ENCODE data around the gene PLD5. TPM values are rescaled to one million over a fixed set of nuclear protein-coding genes. Genes with fewer than 3 reads are reported as not detected.
"Not testable (repeated sequence)": the region's sequence is repeated elsewhere in the genome, so short reads cannot be mapped to it uniquely, and the experiment has no call there.

PLD5 gene
- polyA plus RNA-seq, 3 donors from 2014 or later, result not detected

- H3K4me1 Mint-ChIP-seq, result no peaks in the 10 kb centered on the region
These were observed 95.9 kb downstream of the PLD5 start for GRCh38 chr1:242428399-242429190.

GRCh38 chr1:242427519-242427918 is 97.0 kb downstream of the PLD5 start:
- no peak for DNase-seq
- H3K36me3 Mint-ChIP-seq, result no peaks in the 10 kb centered on the region
- H3K4me1 Mint-ChIP-seq, result no peaks in the 10 kb centered on the region
- peaks cover 0 to 3% (median 0%) of the 10 kb centered on the region in 3 donors for H3K27me3 Mint-ChIP-seq (ENCODE audit: low read depth in 3 of 3)
- no peak overlapping the region for H3K4me3 Mint-ChIP-seq
- H3K9me3 Mint-ChIP-seq, result peaks cover 0 to 5% (median 0%) of the 10 kb centered on the region in 6 donors
- H3K27ac Mint-ChIP-seq, result no peak overlapping the region

More at GRCh38 chr1:242428399-242429190, 95.9 kb downstream of the PLD5 start:
- peaks cover 0 to 5% (median under 1%) of the 10 kb centered on the region in 6 donors for H3K9me3 Mint-ChIP-seq
- DNase-seq, result no peak
- no peaks in the 10 kb centered on the region for H3K36me3 Mint-ChIP-seq
- no peak overlapping the region for H3K4me3 Mint-ChIP-seq
- H3K27ac Mint-ChIP-seq, result no peak overlapping the region
- H3K27me3 Mint-ChIP-seq (ENCODE audit: low read depth in 3 of 3), result peaks cover 0 to 3% (median 0%) of the 10 kb centered on the region in 3 donors

- Mint-ChIP-seq H3K4me3 (no peak overlapping the region), H3K9me3 (peaks cover 0 to 2% (median 0%) of the 10 kb centered on the region in 6 donors), H3K4me1 (no peaks in the 10 kb centered on the region)
These were observed 98.1 kb downstream of the PLD5 start for GRCh38 chr1:242426271-242426905.

GRCh38 chr1:242425232-242425631 is 99.3 kb downstream of the PLD5 start:
- Mint-ChIP-seq H3K9me3 (peaks cover 0 to 3% (median under 1%) of the 10 kb centered on the region in 6 donors), H3K27me3 (ENCODE audit: low read depth in 3 of 3) (peaks cover 0 to 3% (median 0%) of the 10 kb centered on the region in 3 donors), H3K4me3 (no peak overlapping the region), H3K27ac (no peak overlapping the region), H3K4me1 (no peaks in the 10 kb centered on the region), H3K36me3 (no peaks in the 10 kb centered on the region)
- DNase-seq, result no peak

More at GRCh38 chr1:242426271-242426905, 98.1 kb downstream of the PLD5 start:
- Mint-ChIP-seq H3K27ac (no peak overlapping the region), H3K36me3 (no peaks in the 10 kb centered on the region), H3K27me3 (ENCODE audit: low read depth in 3 of 3) (peaks cover 0 to 3% (median 0%) of the 10 kb centered on the region in 3 donors)
- DNase-seq, result no peak

- no peak overlapping the region for H3K27ac Mint-ChIP-seq
- no peaks in the 10 kb centered on the region for H3K36me3 Mint-ChIP-seq
- H3K27me3 Mint-ChIP-seq (ENCODE audit: low read depth in 3 of 3), result peaks cover 0 to 2% (median 2%) of the 10 kb centered on the region in 3 donors
- no peak for DNase-seq
- H3K4me1 Mint-ChIP-seq, result no peaks in the 10 kb centered on the region
- no peak overlapping the region for H3K4me3 Mint-ChIP-seq
- peaks cover 0 to 9% (median 2%) of the 10 kb centered on the region in 6 donors for H3K9me3 Mint-ChIP-seq
These were observed 107.8 kb downstream of the PLD5 start for GRCh38 chr1:242416657-242417056.

- H3K4me3 Mint-ChIP-seq, result no peak overlapping the region
- peaks cover 0 to 5% (median 2%) of the 10 kb centered on the region in 3 donors for H3K27me3 Mint-ChIP-seq (ENCODE audit: low read depth in 3 of 3)
- H3K4me1 Mint-ChIP-seq, result no peaks in the 10 kb centered on the region
- DNase-seq, result no peak
- H3K36me3 Mint-ChIP-seq, result no peaks in the 10 kb centered on the region
- no peak overlapping the region for H3K27ac Mint-ChIP-seq
- peaks cover 0 to 9% (median 3%) of the 10 kb centered on the region in 6 donors for H3K9me3 Mint-ChIP-seq
These were observed 111.6 kb downstream of the PLD5 start for GRCh38 chr1:242412921-242413320.

GRCh38 chr1:242411901-242412300 is 112.6 kb downstream of the PLD5 start:
- no peak for DNase-seq
- peaks cover 0 to 9% (median 3%) of the 10 kb centered on the region in 6 donors for H3K9me3 Mint-ChIP-seq
- H3K27me3 Mint-ChIP-seq (ENCODE audit: low read depth in 3 of 3), result peaks cover 0 to 3% (median 2%) of the 10 kb centered on the region in 3 donors
- no peak overlapping the region for H3K4me3 Mint-ChIP-seq
- no peak overlapping the region for H3K27ac Mint-ChIP-seq
- no peaks in the 10 kb centered on the region for H3K36me3 Mint-ChIP-seq
- no peaks in the 10 kb centered on the region for H3K4me1 Mint-ChIP-seq

- no peak overlapping the region for H3K27ac Mint-ChIP-seq
- no peak overlapping the region for H3K4me3 Mint-ChIP-seq
- no peaks in the 10 kb centered on the region for H3K4me1 Mint-ChIP-seq
- no peak for DNase-seq
- no peaks in the 10 kb centered on the region for H3K36me3 Mint-ChIP-seq
- peaks cover 1 to 3% (median 2%) of the 10 kb centered on the region in 3 donors for H3K27me3 Mint-ChIP-seq (ENCODE audit: low read depth in 3 of 3)
- peaks cover 0 to 9% (median 3%) of the 10 kb centered on the region in 6 donors for H3K9me3 Mint-ChIP-seq
These were observed 118.5 kb downstream of the PLD5 start for GRCh38 chr1:242405947-242406346.

- H3K27me3 Mint-ChIP-seq (ENCODE audit: low read depth in 3 of 3), result peaks cover 3 to 4% (median 3%) of the 10 kb centered on the region in 3 donors
- no peaks in the 10 kb centered on the region for H3K36me3 Mint-ChIP-seq
- peaks cover 0 to 7% (median 3%) of the 10 kb centered on the region in 6 donors for H3K9me3 Mint-ChIP-seq
- DNase-seq, result no peak
- H3K4me1 Mint-ChIP-seq, result no peaks in the 10 kb centered on the region
- H3K27ac Mint-ChIP-seq, result no peak overlapping the region
- H3K4me3 Mint-ChIP-seq, result no peak overlapping the region
These were observed 120.2 kb downstream of the PLD5 start for GRCh38 chr1:242404296-242404695.

- no peak for DNase-seq
- no peak overlapping the region for H3K27ac Mint-ChIP-seq
- peaks cover 0 to 7% (median 2%) of the 10 kb centered on the region in 6 donors for H3K9me3 Mint-ChIP-seq
- H3K36me3 Mint-ChIP-seq, result no peaks in the 10 kb centered on the region
- peaks cover 3 to 4% (median 3%) of the 10 kb centered on the region in 3 donors for H3K27me3 Mint-ChIP-seq (ENCODE audit: low read depth in 3 of 3)
- H3K4me1 Mint-ChIP-seq, result no peaks in the 10 kb centered on the region
- H3K4me3 Mint-ChIP-seq, result no peak overlapping the region
These were observed 121.5 kb downstream of the PLD5 start for GRCh38 chr1:242402956-242403355.

- H3K27ac Mint-ChIP-seq, result no peak overlapping the region
- no peaks in the 10 kb centered on the region for H3K4me1 Mint-ChIP-seq
- H3K36me3 Mint-ChIP-seq, result no peaks in the 10 kb centered on the region
- peaks cover 0 to 9% (median 2%) of the 10 kb centered on the region in 6 donors for H3K9me3 Mint-ChIP-seq
- DNase-seq, result no peak
- no peak overlapping the region for H3K4me3 Mint-ChIP-seq
- H3K27me3 Mint-ChIP-seq (ENCODE audit: low read depth in 3 of 3), result peaks cover 3 to 6% (median 5%) of the 10 kb centered on the region in 3 donors
These were observed 122.6 kb downstream of the PLD5 start for GRCh38 chr1:242401937-242402336.

GRCh38 chr1:242398351-242398750 is 126.1 kb downstream of the PLD5 start:
- H3K4me1 Mint-ChIP-seq, result no peaks in the 10 kb centered on the region
- H3K27me3 Mint-ChIP-seq (ENCODE audit: low read depth in 3 of 3), result peaks cover 0 to 6% (median 5%) of the 10 kb centered on the region in 3 donors
- H3K27ac Mint-ChIP-seq, result no peak overlapping the region

GRCh38 chr1:242391896-242392295 is 132.6 kb downstream of the PLD5 start:
- H3K9me3 Mint-ChIP-seq, result peaks cover 0 to 12% (median 4%) of the 10 kb centered on the region in 6 donors
- H3K27me3 Mint-ChIP-seq (ENCODE audit: low read depth in 3 of 3), result peaks cover 0 to 5% (median 0%) of the 10 kb centered on the region in 3 donors
- no peak overlapping the region for H3K4me3 Mint-ChIP-seq
- no peaks in the 10 kb centered on the region for H3K36me3 Mint-ChIP-seq
- H3K27ac Mint-ChIP-seq, result no peak overlapping the region
- H3K4me1 Mint-ChIP-seq, result no peaks in the 10 kb centered on the region
- DNase-seq, result no peak

More at GRCh38 chr1:242398351-242398750, 126.1 kb downstream of the PLD5 start:
- Mint-ChIP-seq H3K36me3 (no peaks in the 10 kb centered on the region), H3K4me3 (no peak overlapping the region), H3K9me3 (peaks cover 0 to 6% (median 0%) of the 10 kb centered on the region in 6 donors)
- DNase-seq, result no peak

GRCh38 chr1:242376121-242376520 is 148.4 kb downstream of the PLD5 start:
- DNase-seq; H3K36me3 Mint-ChIP-seq; H3K4me1 Mint-ChIP-seq; H3K4me3 Mint-ChIP-seq; H3K27ac Mint-ChIP-seq; H3K27me3 Mint-ChIP-seq (ENCODE audit: low read depth in 3 of 3): not testable (repeated sequence)
- peaks cover 0 to 35% (median 12%) of the 10 kb centered on the region in 6 donors for H3K9me3 Mint-ChIP-seq

All from immature natural killer cell (primary cell).